Calu3 (cell line): Measurements from ENCODE around the gene SEMA5A. TPM values are rescaled to one million over a fixed set of nuclear protein-coding genes. Genes with fewer than 3 reads are reported as not detected.

ENCODE experiments used
- BruUV-seq: library from RNA; stranded (reverse); fragments of 400-500 nt; replicated peaks from 2 replicates; lab custom pipeline; 2021; lab: Mats Ljungman, UMichigan
- CTCF ChIA-PET: fragments of 300-600 bp; sonication (Branson Sonifier 250); formaldehyde crosslinking; loops from one replicate; lab custom pipeline; 2022; ENCODE audit warnings: antibody characterized with exemption; lab: Charles Lee
- DNase-seq: peaks from one replicate; pipeline ENCODE4 v3.0.0; 2022
- H3K27ac Mint-ChIP-seq: one replicate; pipeline ENCODE4 v1.8.0; 2022; ENCODE audit warnings: mixed read lengths; ENCODE audit not compliant: unreplicated experiment
- H3K27me3 Mint-ChIP-seq: one replicate; pipeline ENCODE4 v1.8.0; 2022; ENCODE audit warnings: mixed read lengths; ENCODE audit not compliant: unreplicated experiment
- H3K36me3 Mint-ChIP-seq: one replicate; pipeline ENCODE4 v1.8.0; 2022; ENCODE audit warnings: mild to moderate bottlenecking, moderate library complexity, mixed read lengths; ENCODE audit not compliant: insufficient read depth, unreplicated experiment
- H3K4me1 Mint-ChIP-seq: one replicate; pipeline ENCODE4 v1.8.0; 2022; ENCODE audit warnings: mild to moderate bottlenecking, low read depth, mixed read lengths; ENCODE audit not compliant: unreplicated experiment
- H3K4me3 Mint-ChIP-seq: one replicate; pipeline ENCODE4 v1.8.0; 2022; ENCODE audit warnings: mild to moderate bottlenecking, low read depth, moderate library complexity, mixed read lengths; ENCODE audit not compliant: unreplicated experiment
- H3K9me3 Mint-ChIP-seq: one replicate; pipeline ENCODE4 v1.8.0; 2022; ENCODE audit warnings: low read depth, mixed read lengths; ENCODE audit not compliant: unreplicated experiment
- CTCF ChIP-seq: fragments of 200-600 bp; IDR thresholded peaks from one replicate; pipeline ENCODE4 v1.8.0; 2022; ENCODE audit warnings: antibody characterized with exemption; ENCODE audit not compliant: unreplicated experiment
- intact Hi-C: fragments of 100-400 bp; cut with micrococcal nuclease; formaldehyde crosslinking; loops from one replicate; pipeline ENCODE4 v1.10.0; 2022; ENCODE audit not compliant: unreplicated experiment
- total RNA-seq: library from RNA; stranded (reverse); gene quantifications from 2 replicates; pipeline ENCODE4 v1.2.3, GENCODE V29; 2022

Gene SEMA5A
- total RNA-seq, 1 experiment from 2014 or later = 0.52 TPM

GRCh38 chr5:9066349-9066748 is 479.5 kb downstream of the SEMA5A start:
- TF ChIP-seq CTCF = no peak
- no peak for DNase-seq
- Mint-ChIP-seq H3K27ac (no peak overlapping the region), H3K4me3 (no peak overlapping the region), H3K27me3 (no peaks in the 10 kb centered on the region), H3K9me3 (peaks cover 6% of the 10 kb centered on the region), H3K4me1 (no peaks in the 10 kb centered on the region), H3K36me3 (no peaks in the 10 kb centered on the region)
- no TSS peak for BruUV-seq
- intact Hi-C loops = no loop called here
- CTCF ChIA-PET = no interaction called here

GRCh38 chr5:9063615-9064245 is 482.1 kb downstream of the SEMA5A start:
- no TSS peak for BruUV-seq
- peaks cover 6% of the 10 kb centered on the region for H3K9me3 Mint-ChIP-seq
- H3K4me1 Mint-ChIP-seq = no peaks in the 10 kb centered on the region
- TF ChIP-seq CTCF = no peak
- no peak for DNase-seq
- CTCF ChIA-PET = no interaction called here
- H3K27me3 Mint-ChIP-seq = no peaks in the 10 kb centered on the region
- no peak overlapping the region for H3K4me3 Mint-ChIP-seq
- H3K27ac Mint-ChIP-seq = no peak overlapping the region
- intact Hi-C loops = no loop called here
- no peaks in the 10 kb centered on the region for H3K36me3 Mint-ChIP-seq

- Mint-ChIP-seq H3K27ac (no peak overlapping the region), H3K36me3 (no peaks in the 10 kb centered on the region), H3K9me3 (peaks cover 3% of the 10 kb centered on the region), H3K4me3 (no peak overlapping the region), H3K4me1 (no peaks in the 10 kb centered on the region), H3K27me3 (no peaks in the 10 kb centered on the region)
- CTCF ChIA-PET = interaction anchor here (0.5 kb wide), 1 partner anchor 1531 kb away, joined by 3 read pairs; no protein-coding TSS in a partner anchor
- no peak for DNase-seq
- intact Hi-C loops = no loop called here
- no TSS peak for BruUV-seq
- no peak for TF ChIP-seq CTCF
Measured at GRCh38 chr5:9062873-9063272, 483.0 kb downstream of the SEMA5A start.

GRCh38 chr5:9059920-9060691 is 485.8 kb downstream of the SEMA5A start:
- CTCF ChIA-PET = interaction anchor here (0.6 kb wide), 2 partner anchors 735 to 1100 kb away, joined by 3 to 7 read pairs; no protein-coding TSS in a partner anchor
- Mint-ChIP-seq H3K27ac (no peak overlapping the region), H3K4me3 (no peak overlapping the region), H3K9me3 (peaks cover 3% of the 10 kb centered on the region), H3K36me3 (no peaks in the 10 kb centered on the region), H3K4me1 (no peaks in the 10 kb centered on the region), H3K27me3 (no peaks in the 10 kb centered on the region)
- intact Hi-C loops = no loop called here
- DNase-seq = no peak
- no TSS peak for BruUV-seq
- TF ChIP-seq CTCF = no peak
